GM18517 (cell line): ENCODE measurements around the gene SPIB.
A peak's percentile ranks its signal among the peaks of the same experiment; 100 is the strongest.

Experiments used
- ATAC-seq: cut with Tn5 transposase; IDR thresholded peaks from one replicate; pipeline ENCODE4 v1.9.1; 2021; ENCODE audit warnings: mild to moderate bottlenecking, moderate library complexity; ENCODE audit not compliant: unreplicated experiment

The SPIB gene

GRCh38 chr19:50418176-50419021 is at the start of gene SPIB:
Gene SPIB (plus strand): TSS chr19:50418938. CDS start chr19:50418963, 25 bp downstream.
- no peak for ATAC-seq

- no peak for ATAC-seq
Observed at GRCh38 chr19:50371914-50372475, 46.7 kb upstream of the SPIB start.

GRCh38 chr19:50376166-50377050 is 42.3 kb upstream of the SPIB start, which contains the start of gene NR1H2:
Gene NR1H2 (plus strand): TSS chr19:50376457. CDS start chr19:50377606, 1,149 bp downstream.
- peak; percentile 87 for ATAC-seq

- no peak for ATAC-seq
Observed at GRCh38 chr19:50377051-50377461, 41.7 kb upstream of the SPIB start.

GRCh38 chr19:50377517-50377916 is 41.2 kb upstream of the SPIB start:
- ATAC-seq = no peak

GRCh38 chr19:50378169-50378862 is 40.4 kb upstream of the SPIB start:
- ATAC-seq = no peak

GRCh38 chr19:50378863-50379236 is 39.9 kb upstream of the SPIB start:
- no peak for ATAC-seq

GRCh38 chr19:50379602-50380001 is 39.1 kb upstream of the SPIB start:
- ATAC-seq = no peak

GRCh38 chr19:50380137-50380536 is 38.6 kb upstream of the SPIB start:
- no peak for ATAC-seq

GRCh38 chr19:50380751-50381151 is 38.0 kb upstream of the SPIB start:
- no peak for ATAC-seq

- no peak for ATAC-seq
Observed at GRCh38 chr19:50381881-50382729, 36.6 kb upstream of the SPIB start.

GRCh38 chr19:50383001-50383851 is 35.5 kb upstream of the SPIB start:
- ATAC-seq = no peak

GRCh38 chr19:50383852-50384684 is 34.7 kb upstream of the SPIB start, which contains the start of gene POLD1:
Gene POLD1 (plus strand): TSS chr19:50384347. CDS start chr19:50398852, 14,505 bp downstream.
- peak; percentile 88 for ATAC-seq

- no peak for ATAC-seq
Observed at GRCh38 chr19:50384685-50385535, 33.8 kb upstream of the SPIB start.

GRCh38 chr19:50387176-50387867 is 31.4 kb upstream of the SPIB start:
- no peak for ATAC-seq

- ATAC-seq = no peak
Observed at GRCh38 chr19:50387868-50388245, 30.9 kb upstream of the SPIB start.
